Measurements from ENCODE around the gene WFS1. TPM values are rescaled to one million over a fixed set of nuclear protein-coding genes. Genes with fewer than 3 reads are reported as not detected.

WFS1 gene
- total and polyA plus RNA-seq, 2 of the 13 experiments (the other 11 are each of a cell fraction or from before 2014, with no cell fraction given) = 39.1 to 42.2 TPM

- no peak for TF ChIP-seq ZNF367 (CRISPR knock-in tag; IDR thresholded peaks at IDR 0.05; ENCODE audit: borderline replicate concordance)
- TF ChIP-seq ZC3H13 (CRISPR knock-in tag; IDR thresholded peaks at IDR 0.05) = peak; percentile 83
- TF ChIP-seq GFI1 (CRISPR knock-in tag; IDR thresholded peaks at IDR 0.05; ENCODE audit: borderline replicate concordance) = peak; percentile 68; the same call in 1 of the 2 replicates
- no peak for TF ChIP-seq ZNF20 (CRISPR knock-in tag; IDR thresholded peaks at IDR 0.05)
- peak; percentile 61; the same call in 1 of the 2 replicates for TF ChIP-seq HOXA3 (CRISPR knock-in tag; IDR thresholded peaks at IDR 0.05)
- no peak for TF ChIP-seq XBP1 (CRISPR knock-in tag; IDR thresholded peaks at IDR 0.05)
- no peak for TF ChIP-seq LBX2 (CRISPR knock-in tag; IDR thresholded peaks at IDR 0.05; ENCODE audit: borderline replicate concordance)
- peak; percentile 54; the same call in 1 of the 2 replicates for TF ChIP-seq ZBTB42 (CRISPR knock-in tag; IDR thresholded peaks at IDR 0.05)
- peak; percentile 49; the same call in 1 of the 2 replicates for TF ChIP-seq MIER3 (CRISPR knock-in tag; IDR thresholded peaks at IDR 0.05; ENCODE audit: borderline replicate concordance)
- TF ChIP-seq HOXA9 (CRISPR knock-in tag; IDR thresholded peaks at IDR 0.05; ENCODE audit: borderline replicate concordance) = 0 out of 2 replicates have a peak, but pooled peaks have one; percentile 45
- TF ChIP-seq REL (CRISPR knock-in tag; conservative IDR thresholded peaks at IDR 0.05) = no peak
- no peak for TF ChIP-seq NFIB (CRISPR knock-in tag; IDR thresholded peaks at IDR 0.05; ENCODE audit: borderline replicate concordance)
- 0 out of 2 replicates have a peak, but pooled peaks have one; percentile 19 for TF ChIP-seq CSRNP1 (CRISPR knock-in tag; IDR thresholded peaks at IDR 0.05)
- no peak for TF ChIP-seq ZNF460 (CRISPR knock-in tag; IDR thresholded peaks at IDR 0.05; ENCODE audit: borderline replicate concordance)
- no peak; the same call in 1 of the 2 replicates for TF ChIP-seq ZBTB25 (CRISPR knock-in tag; IDR thresholded peaks at IDR 0.05)
- TF ChIP-seq TRIM22 (IDR thresholded peaks at IDR 0.05) = no peak
- peak; percentile 70 for TF ChIP-seq RXRB (CRISPR knock-in tag; IDR thresholded peaks at IDR 0.05; ENCODE audit: borderline replicate concordance)
- peak; percentile 63 for TF ChIP-seq ZBTB43 (CRISPR knock-in tag; conservative IDR thresholded peaks at IDR 0.05)
- no peak for TF ChIP-seq BRF2 (CRISPR knock-in tag; IDR thresholded peaks at IDR 0.05)
- TF ChIP-seq ZNF7 (CRISPR knock-in tag; IDR thresholded peaks at IDR 0.05) = 0 out of 2 replicates have a peak, but pooled peaks have one; percentile 29
- no peak for TF ChIP-seq U2AF2 (IDR thresholded peaks at IDR 0.05; ENCODE audit: low read depth, low read length)
- TF ChIP-seq FOXC1 (CRISPR knock-in tag; IDR thresholded peaks at IDR 0.05; ENCODE audit: borderline replicate concordance) = 0 out of 2 replicates have a peak, but pooled peaks have one; percentile 36
Measured at GRCh38 chr4:6322761-6323566, 53.3 kb downstream of the WFS1 start (continued).
